ENCODE measurements around the gene FLNB.
"Not testable (repeated sequence)": the region's sequence is repeated elsewhere in the genome, so short reads cannot be mapped to it uniquely, and the experiment has no call there.

The FLNB gene

GRCh38 chr3:58198362-58198761 is 190.1 kb downstream of the FLNB start:
- TF ChIP-seq JUND (IDR thresholded peaks at IDR 0.05; ENCODE audit: low read depth): no peak
- no peak for DNase-seq (ENCODE audit: low read depth in 1 of 2, low spot score in 1 of 2)
- in situ Hi-C loops (cut with HindIII; ENCODE audit: low pct_unique_long_range_greater_than_20kb, low sequenced_read_pairs): no loop called here

- TF ChIP-seq JUND (IDR thresholded peaks at IDR 0.05; ENCODE audit: low read depth): no peak
- in situ Hi-C loops (cut with HindIII; ENCODE audit: low pct_unique_long_range_greater_than_20kb, low sequenced_read_pairs): no loop called here
- DNase-seq (ENCODE audit: low read depth in 1 of 2, low spot score in 1 of 2): no peak
These were observed 190.6 kb downstream of the FLNB start for GRCh38 chr3:58198804-58199203.

GRCh38 chr3:58200121-58200709 is 192.0 kb downstream of the FLNB start:
- DNase-seq (ENCODE audit: low read depth in 1 of 2, low spot score in 1 of 2): no peak
- no peak for TF ChIP-seq JUND (IDR thresholded peaks at IDR 0.05; ENCODE audit: low read depth)
- in situ Hi-C loops (cut with HindIII; ENCODE audit: low pct_unique_long_range_greater_than_20kb, low sequenced_read_pairs): no loop called here

DNA sequence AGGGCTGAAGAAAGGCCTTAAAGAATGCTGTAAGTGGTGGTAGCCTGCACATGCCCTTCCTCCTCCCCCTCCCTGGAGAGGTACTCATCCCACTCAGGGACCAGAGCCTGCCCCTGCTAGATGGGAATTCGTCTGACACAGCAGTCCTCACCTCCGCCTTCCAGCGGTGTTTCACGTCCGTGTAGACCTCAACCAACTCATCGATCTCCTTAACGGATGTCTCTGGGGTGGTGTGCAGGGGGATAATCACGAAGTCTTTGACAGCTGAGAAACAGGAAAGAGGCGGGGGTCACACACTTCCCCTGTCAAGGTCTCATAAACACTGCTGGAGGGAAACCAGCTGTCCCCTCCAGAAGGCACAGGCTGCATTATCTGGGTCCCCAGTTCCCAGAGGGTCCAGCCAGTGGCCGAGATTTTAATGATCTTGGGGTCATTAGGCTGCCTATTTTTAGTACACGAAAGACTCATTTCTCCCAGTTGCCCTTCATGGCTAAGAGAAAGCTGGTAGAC is 192.7 kb downstream of the FLNB start:
- no peak for TF ChIP-seq JUND (IDR thresholded peaks at IDR 0.05; ENCODE audit: low read depth)
- in situ Hi-C loops (cut with HindIII; ENCODE audit: low pct_unique_long_range_greater_than_20kb, low sequenced_read_pairs): no loop called here
- no peak for DNase-seq (ENCODE audit: low read depth in 1 of 2, low spot score in 1 of 2)

DNA sequence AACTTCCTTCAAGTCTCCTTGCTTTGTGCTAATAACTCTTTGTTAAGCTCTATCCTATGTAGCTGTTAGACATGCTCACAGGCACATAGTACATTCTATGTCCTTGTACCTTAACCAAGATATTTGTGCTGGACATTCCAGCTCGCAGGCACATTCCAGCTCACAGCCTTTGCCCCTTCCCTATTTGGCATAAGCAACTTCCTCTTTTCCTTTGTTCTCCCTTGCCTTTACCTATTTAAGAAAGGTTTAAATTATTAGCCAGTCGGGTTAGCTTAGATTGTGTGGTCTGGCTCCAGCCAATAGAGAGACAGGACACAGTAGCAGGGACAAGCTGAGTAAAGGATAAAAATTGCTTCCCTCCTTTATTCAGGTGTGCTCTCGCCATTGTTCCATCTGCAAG is 193.2 kb downstream of the FLNB start:
- DNase-seq (ENCODE audit: low read depth in 1 of 2, low spot score in 1 of 2); in situ Hi-C loops (cut with HindIII; ENCODE audit: low pct_unique_long_range_greater_than_20kb, low sequenced_read_pairs): not testable (repeated sequence)

DNA sequence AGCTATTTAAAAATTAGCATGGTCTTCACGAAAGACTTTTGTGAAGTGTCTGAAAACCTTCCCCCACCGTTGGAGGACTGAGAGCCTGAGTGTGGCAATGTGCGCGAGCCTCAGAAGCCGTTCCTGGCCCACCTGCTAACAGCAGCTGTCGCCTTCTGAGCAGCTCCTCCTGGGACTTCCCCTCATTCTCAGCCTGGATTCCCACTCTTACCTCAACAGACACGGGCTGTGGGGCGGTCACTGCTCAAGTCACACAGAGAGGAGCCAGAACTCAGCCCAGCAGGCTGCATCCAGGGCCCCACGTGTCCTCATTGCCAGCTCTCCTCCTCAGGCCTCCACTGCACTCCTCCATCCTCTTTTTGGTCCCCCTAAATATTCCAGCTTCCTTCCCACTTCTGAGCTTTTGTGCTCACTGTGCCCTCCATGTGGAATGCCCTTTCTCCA is 194.7 kb downstream of the FLNB start:
- TF ChIP-seq JUND (IDR thresholded peaks at IDR 0.05; ENCODE audit: low read depth): no peak
- in situ Hi-C loops (cut with HindIII; ENCODE audit: low pct_unique_long_range_greater_than_20kb, low sequenced_read_pairs): no loop called here
- no peak for DNase-seq (ENCODE audit: low read depth in 1 of 2, low spot score in 1 of 2)

DNA sequence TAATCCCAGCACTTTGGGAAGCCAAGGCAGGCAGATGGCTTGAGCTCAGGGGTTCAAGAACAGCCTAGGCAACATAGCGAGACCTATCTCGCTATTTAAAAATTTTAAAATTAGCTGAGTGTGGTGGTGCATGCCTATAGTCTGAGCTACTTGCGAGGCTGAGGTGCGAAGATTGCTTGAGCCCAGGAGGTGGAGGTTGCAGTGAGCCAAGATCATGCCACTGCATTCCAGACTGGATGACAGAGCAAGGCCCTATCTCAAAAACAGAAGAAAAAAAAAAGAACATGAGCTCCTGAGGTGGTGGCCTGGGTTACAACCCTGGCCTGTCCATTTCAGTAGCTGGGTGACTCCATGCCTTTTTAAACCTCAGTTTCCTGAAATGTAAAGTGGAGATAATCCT is 195.3 kb downstream of the FLNB start:
- DNase-seq (ENCODE audit: low read depth in 1 of 2, low spot score in 1 of 2): no peak
- TF ChIP-seq JUND (IDR thresholded peaks at IDR 0.05; ENCODE audit: low read depth): no peak
- in situ Hi-C loops (cut with HindIII; ENCODE audit: low pct_unique_long_range_greater_than_20kb, low sequenced_read_pairs): no loop called here

DNA sequence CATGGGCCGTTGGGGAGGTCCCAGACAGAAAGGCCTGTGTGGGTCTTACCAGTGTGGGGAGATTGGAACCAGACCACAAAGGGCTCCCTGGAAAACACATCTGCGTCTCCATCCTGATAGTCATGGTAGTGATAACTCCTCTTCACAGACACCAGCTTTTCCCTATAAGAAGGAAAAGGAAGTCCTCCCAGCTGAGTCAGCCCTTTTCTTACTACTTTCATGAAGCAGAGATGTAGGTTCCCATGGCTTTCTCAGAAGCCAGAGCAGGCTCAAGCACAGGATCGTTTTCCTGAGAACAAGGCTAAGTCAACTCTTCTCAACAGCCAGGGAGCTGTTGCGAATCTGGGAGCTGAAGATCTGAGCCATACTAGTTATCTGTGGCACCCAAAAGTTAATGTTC is 196.5 kb downstream of the FLNB start:
- no peak for DNase-seq (ENCODE audit: low read depth in 1 of 2, low spot score in 1 of 2)
- no peak for TF ChIP-seq JUND (IDR thresholded peaks at IDR 0.05; ENCODE audit: low read depth)
- in situ Hi-C loops (cut with HindIII; ENCODE audit: low pct_unique_long_range_greater_than_20kb, low sequenced_read_pairs): no loop called here

DNA sequence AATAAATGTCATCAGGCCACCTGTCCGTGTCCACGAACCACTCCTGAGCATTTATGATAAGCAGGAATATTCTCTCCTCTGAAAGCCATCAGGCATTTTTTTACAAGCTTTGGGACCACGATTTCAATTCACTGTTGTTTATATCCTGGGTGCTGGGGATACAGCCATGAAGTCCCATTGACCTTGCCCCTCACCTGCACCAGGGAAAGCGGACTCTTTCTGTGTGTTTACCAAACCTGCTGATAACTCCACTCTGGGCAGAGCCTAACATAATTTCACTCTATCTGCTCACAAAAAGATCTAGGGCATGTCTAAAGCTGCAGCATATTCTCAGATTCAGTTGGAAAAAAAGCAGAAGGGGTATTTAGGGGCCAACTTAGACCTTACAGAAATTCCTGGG is 197.8 kb downstream of the FLNB start:
- DNase-seq (ENCODE audit: low read depth in 1 of 2, low spot score in 1 of 2): no peak
- in situ Hi-C loops (cut with HindIII; ENCODE audit: low pct_unique_long_range_greater_than_20kb, low sequenced_read_pairs): no loop called here

DNA sequence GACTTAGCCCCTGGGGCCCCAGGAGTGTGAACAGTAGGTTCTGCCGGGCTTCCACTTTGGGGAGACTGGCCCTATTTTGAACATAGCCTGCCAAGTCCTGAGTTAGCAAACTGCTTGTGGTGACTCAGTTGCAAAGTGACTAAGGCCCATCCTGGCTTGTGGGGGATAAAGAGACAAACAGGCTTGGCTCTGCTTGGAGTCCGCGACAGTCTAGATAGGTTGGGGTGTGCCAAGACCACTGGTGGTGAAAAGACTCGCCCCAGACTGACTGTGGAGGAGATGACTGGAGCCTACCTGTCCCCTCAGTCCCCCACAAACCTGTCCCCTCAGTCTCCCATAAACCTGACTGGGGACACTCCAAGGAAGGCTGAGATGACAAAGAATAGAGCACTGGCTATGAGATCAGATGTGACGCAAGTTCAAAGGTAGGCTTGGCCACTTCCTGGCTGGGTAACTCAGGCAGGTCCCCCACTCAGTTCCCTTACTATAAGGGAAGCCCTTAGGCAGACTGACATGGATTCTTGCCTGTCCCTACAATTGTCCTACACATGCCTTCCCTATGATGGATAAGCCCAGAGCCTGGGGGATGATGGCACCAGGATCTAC is 198.3 kb downstream of the FLNB start:
- in situ Hi-C loops (cut with HindIII; ENCODE audit: low pct_unique_long_range_greater_than_20kb, low sequenced_read_pairs): no loop called here
- no peak for TF ChIP-seq JUND (IDR thresholded peaks at IDR 0.05; ENCODE audit: low read depth)

More for the DNA sequence above, 197.8 kb downstream of the FLNB start:
- TF ChIP-seq JUND (IDR thresholded peaks at IDR 0.05; ENCODE audit: low read depth): no peak

DNA sequence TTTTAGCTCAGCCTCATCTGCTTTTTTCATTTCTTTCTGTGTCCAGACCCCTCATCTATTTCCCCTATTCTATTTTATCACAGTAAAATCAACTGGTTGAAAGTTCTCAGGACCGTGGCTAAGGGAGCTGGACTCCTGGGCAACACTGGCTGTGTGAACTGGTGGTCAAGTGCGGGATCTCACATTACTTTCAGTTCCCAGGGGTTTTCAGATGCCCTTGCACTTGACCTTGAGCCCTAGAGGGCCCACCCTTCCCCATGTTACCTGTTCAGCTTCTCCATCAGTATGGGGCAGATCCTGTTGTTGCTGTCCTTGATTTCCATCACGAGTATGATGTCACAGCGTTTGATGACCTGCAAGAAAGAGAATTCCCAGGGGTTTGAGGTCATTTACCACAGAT is 199.7 kb downstream of the FLNB start:
- TF ChIP-seq JUND (IDR thresholded peaks at IDR 0.05; ENCODE audit: low read depth): no peak
- in situ Hi-C loops (cut with HindIII; ENCODE audit: low pct_unique_long_range_greater_than_20kb, low sequenced_read_pairs): no loop called here
- DNase-seq (ENCODE audit: low read depth in 1 of 2, low spot score in 1 of 2): no peak

More for the DNA sequence above, 198.3 kb downstream of the FLNB start:
- DNase-seq (ENCODE audit: low read depth in 1 of 2, low spot score in 1 of 2): no peak

GRCh38 chr3:58209933-58210332 is 201.7 kb downstream of the FLNB start:
- in situ Hi-C loops (cut with HindIII; ENCODE audit: low pct_unique_long_range_greater_than_20kb, low sequenced_read_pairs): no loop called here
- TF ChIP-seq JUND (IDR thresholded peaks at IDR 0.05; ENCODE audit: low read depth): no peak
- DNase-seq (ENCODE audit: low read depth in 1 of 2, low spot score in 1 of 2): no peak

DNA sequence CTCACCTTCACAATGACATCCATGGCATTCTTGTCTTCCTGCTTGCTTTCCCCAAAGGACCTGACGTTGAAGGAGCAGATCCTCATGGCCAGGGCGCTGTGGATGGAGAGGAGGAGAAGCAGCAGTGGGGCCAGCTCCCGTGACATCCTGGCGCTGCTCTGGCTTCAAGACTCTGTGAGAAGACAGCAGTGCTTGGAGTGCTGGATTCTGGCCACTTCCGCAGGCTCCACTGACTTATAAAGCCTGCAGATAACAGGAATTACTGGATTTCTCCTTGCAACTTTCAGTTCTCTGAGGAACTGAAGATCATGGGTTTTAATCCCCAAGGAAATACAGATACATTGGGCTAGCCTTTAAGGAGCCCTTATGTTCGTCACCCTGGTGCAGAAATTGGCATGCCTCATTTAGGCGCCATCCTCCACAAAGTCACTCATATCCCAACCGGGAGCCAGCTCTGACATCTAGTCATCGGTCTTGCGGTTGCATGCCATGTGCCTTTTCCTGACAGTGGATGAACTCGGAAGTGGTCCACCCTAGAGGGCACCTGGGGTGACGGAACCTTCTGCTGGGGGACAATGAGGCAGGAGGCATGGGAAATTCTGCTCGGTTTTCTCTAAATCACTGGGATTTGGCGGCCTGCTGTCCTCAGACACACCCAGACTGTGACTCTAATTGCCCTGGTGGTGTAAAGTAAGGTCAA is 202.7 kb downstream of the FLNB start, which contains the start of gene DNASE1L3:
Gene DNASE1L3, minus strand, starts transcription at position 212 of the 700 bp plus-strand sequence. Its CDS starts 66 bp downstream, at position 146.
- in situ Hi-C loops (cut with HindIII; ENCODE audit: low pct_unique_long_range_greater_than_20kb, low sequenced_read_pairs): no loop called here
- TF ChIP-seq JUND (IDR thresholded peaks at IDR 0.05; ENCODE audit: low read depth): no peak
- DNase-seq (ENCODE audit: low read depth in 1 of 2, low spot score in 1 of 2): no peak
